ENCODE measurements around the gene MOSPD3.

GRCh38 chr7:100582650-100583049 lies 29.7 kb upstream of the MOSPD3 start:
- TF ChIP-seq BHLHE40 (IDR thresholded peaks at IDR 0.05; ENCODE audit: borderline replicate concordance in 1 of 2, low read depth in 2 of 2, low read length in 1 of 2) (no peak), ZBTB33 (IDR thresholded peaks at IDR 0.05) (no peak), TARDBP (IDR thresholded peaks at IDR 0.05; ENCODE audit: borderline replicate concordance) (no peak), ZNF274 (IDR thresholded peaks at IDR 0.05; ENCODE audit: insufficient read depth, insufficient read length) (no peak), HDGF (IDR thresholded peaks at IDR 0.05) (no peak), TCF3 (IDR thresholded peaks at IDR 0.05; ENCODE audit: borderline replicate concordance, insufficient read depth, low read depth, low read length) (no peak), SIX5 (IDR thresholded peaks at IDR 0.05; ENCODE audit: low read depth, low read length, severe bottlenecking) (no peak), RB1 (IDR thresholded peaks at IDR 0.05; ENCODE audit: borderline replicate concordance) (no peak)
- TF ChIP-seq, protein P1, sequence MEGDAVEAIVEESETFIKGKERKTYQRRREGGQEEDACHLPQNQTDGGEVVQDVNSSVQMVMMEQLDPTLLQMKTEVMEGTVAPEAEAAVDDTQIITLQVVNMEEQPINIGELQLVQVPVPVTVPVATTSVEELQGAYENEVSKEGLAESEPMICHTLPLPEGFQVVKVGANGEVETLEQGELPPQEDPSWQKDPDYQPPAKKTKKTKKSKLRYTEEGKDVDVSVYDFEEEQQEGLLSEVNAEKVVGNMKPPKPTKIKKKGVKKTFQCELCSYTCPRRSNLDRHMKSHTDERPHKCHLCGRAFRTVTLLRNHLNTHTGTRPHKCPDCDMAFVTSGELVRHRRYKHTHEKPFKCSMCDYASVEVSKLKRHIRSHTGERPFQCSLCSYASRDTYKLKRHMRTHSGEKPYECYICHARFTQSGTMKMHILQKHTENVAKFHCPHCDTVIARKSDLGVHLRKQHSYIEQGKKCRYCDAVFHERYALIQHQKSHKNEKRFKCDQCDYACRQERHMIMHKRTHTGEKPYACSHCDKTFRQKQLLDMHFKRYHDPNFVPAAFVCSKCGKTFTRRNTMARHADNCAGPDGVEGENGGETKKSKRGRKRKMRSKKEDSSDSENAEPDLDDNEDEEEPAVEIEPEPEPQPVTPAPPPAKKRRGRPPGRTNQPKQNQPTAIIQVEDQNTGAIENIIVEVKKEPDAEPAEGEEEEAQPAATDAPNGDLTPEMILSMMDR (IDR thresholded peaks at IDR 0.05 in 2 of 3, conservative IDR thresholded peaks at IDR 0.05 in 1 of 3; ENCODE audit: control insufficient read depth in 2 of 3, extremely low read depth in 1 of 3, insufficient read depth in 1 of 3, low read depth in 3 of 3, low read length in 3 of 3), result no peak
- TF ChIP-seq, protein P2, sequence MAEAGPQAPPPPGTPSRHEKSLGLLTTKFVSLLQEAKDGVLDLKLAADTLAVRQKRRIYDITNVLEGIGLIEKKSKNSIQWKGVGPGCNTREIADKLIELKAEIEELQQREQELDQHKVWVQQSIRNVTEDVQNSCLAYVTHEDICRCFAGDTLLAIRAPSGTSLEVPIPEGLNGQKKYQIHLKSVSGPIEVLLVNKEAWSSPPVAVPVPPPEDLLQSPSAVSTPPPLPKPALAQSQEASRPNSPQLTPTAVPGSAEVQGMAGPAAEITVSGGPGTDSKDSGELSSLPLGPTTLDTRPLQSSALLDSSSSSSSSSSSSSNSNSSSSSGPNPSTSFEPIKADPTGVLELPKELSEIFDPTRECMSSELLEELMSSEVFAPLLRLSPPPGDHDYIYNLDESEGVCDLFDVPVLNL (IDR thresholded peaks at IDR 0.05; ENCODE audit: low read depth, low read length), result no peak
- TF ChIP-seq, protein P3, sequence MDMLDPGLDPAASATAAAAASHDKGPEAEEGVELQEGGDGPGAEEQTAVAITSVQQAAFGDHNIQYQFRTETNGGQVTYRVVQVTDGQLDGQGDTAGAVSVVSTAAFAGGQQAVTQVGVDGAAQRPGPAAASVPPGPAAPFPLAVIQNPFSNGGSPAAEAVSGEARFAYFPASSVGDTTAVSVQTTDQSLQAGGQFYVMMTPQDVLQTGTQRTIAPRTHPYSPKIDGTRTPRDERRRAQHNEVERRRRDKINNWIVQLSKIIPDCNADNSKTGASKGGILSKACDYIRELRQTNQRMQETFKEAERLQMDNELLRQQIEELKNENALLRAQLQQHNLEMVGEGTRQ (IDR thresholded peaks at IDR 0.05; ENCODE audit: borderline replicate concordance, low read depth, low read length), result no peak
